Measurements from ENCODE around the gene SPEG. TPM values are rescaled to one million over a fixed set of nuclear protein-coding genes. Genes with fewer than 3 reads are reported as not detected.
A peak's percentile ranks its signal among the peaks of the same experiment; 100 is the strongest.

SPEG gene
- total RNA-seq, 2 donors from 2014 or later: 30.7 to 53.4 TPM

DNA sequence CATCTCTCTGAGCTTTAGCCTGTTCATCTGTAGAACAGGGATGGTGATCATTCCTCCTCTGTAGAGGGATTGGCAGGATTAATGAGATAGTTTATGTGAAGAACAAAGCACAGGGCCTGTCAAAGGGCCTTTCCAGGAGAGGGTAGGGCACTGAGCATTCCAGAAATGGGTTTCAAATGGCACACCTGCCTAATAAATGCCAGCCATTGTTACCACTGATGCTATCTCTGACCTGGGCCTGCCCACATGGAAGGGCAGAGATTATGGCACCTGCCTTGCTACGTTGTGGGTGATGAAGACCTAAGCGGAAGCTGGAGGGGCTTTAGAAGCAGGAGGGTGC, 33.1 kb downstream of the SPEG start:
- no peaks in the 10 kb centered on the region for H3K36me3 ChIP-seq
- H3K9me3 ChIP-seq: no peaks in the 10 kb centered on the region
- no peaks in the 10 kb centered on the region for H3K27me3 ChIP-seq (replicated peaks; ENCODE audit: insufficient read depth)
- peak; percentile 55 for DNase-seq (ENCODE audit: low spot score)
- H3K27ac ChIP-seq: no peak overlapping the region
- WGBS: 46% methylated on average over 2 of the region's 2 CpGs
- no peaks in the 10 kb centered on the region for H3K4me1 ChIP-seq (replicated peaks)
- TF ChIP-seq POLR2A (IDR thresholded peaks at IDR 0.05) (no peak), POLR2AphosphoS5 (IDR thresholded peaks at IDR 0.05) (peak; percentile 70)
- no peak overlapping the region for H3K4me3 ChIP-seq
- intact Hi-C loops (cut with DNase I): no loop called here

DNA sequence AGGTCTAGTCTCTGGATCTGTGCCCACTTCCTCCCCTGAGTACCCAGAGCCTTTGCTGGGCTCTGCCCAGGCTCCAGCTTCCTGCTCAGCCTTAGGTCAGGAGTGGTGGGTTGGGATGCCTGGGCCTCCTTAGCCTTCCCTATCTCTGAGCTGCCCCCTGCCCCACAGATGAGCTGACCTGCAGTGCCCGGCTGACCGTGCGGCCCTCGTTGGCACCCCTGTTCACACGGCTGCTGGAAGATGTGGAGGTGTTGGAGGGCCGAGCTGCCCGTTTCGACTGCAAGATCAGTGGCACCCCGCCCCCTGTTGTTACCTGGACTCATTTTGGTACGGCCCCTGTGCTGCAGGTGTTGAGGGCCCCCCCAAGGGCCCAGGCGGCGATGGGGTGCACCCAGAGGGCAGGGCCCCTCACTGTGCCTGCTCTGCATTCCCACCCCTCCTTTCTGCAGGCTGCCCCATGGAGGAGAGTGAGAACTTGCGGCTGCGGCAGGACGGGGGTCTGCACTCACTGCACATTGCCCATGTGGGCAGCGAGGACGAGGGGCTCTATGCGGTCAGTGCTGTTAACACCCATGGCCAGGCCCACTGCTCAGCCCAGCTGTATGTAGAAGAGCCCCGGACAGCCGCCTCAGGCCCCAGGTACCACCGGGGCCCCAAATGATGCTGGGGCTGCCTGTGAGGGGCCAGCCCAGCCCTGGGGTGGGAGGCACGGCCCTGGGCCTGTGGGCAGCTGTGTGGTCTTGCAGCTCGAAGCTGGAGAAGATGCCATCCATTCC, 34.0 kb downstream of the SPEG start:
- 91% methylated on average over 22 of the region's 23 CpGs for whole genome bisulfite sequencing
- Histone ChIP-seq H3K9me3 (no peaks in the 10 kb centered on the region), H3K4me3 (no peak overlapping the region), H3K27ac (no peak overlapping the region), H3K36me3 (no peaks in the 10 kb centered on the region), H3K27me3 (replicated peaks; ENCODE audit: insufficient read depth) (no peaks in the 10 kb centered on the region), H3K4me1 (replicated peaks) (no peaks in the 10 kb centered on the region)
- DNase-seq (ENCODE audit: low spot score): no peak
- TF ChIP-seq POLR2A (IDR thresholded peaks at IDR 0.05) (no peak), POLR2AphosphoS5 (IDR thresholded peaks at IDR 0.05) (no peak)
- TF ChIP-seq, protein P1, sequence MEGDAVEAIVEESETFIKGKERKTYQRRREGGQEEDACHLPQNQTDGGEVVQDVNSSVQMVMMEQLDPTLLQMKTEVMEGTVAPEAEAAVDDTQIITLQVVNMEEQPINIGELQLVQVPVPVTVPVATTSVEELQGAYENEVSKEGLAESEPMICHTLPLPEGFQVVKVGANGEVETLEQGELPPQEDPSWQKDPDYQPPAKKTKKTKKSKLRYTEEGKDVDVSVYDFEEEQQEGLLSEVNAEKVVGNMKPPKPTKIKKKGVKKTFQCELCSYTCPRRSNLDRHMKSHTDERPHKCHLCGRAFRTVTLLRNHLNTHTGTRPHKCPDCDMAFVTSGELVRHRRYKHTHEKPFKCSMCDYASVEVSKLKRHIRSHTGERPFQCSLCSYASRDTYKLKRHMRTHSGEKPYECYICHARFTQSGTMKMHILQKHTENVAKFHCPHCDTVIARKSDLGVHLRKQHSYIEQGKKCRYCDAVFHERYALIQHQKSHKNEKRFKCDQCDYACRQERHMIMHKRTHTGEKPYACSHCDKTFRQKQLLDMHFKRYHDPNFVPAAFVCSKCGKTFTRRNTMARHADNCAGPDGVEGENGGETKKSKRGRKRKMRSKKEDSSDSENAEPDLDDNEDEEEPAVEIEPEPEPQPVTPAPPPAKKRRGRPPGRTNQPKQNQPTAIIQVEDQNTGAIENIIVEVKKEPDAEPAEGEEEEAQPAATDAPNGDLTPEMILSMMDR (IDR thresholded peaks at IDR 0.05): no peak
- intact Hi-C loops (cut with DNase I): no loop called here

DNA sequence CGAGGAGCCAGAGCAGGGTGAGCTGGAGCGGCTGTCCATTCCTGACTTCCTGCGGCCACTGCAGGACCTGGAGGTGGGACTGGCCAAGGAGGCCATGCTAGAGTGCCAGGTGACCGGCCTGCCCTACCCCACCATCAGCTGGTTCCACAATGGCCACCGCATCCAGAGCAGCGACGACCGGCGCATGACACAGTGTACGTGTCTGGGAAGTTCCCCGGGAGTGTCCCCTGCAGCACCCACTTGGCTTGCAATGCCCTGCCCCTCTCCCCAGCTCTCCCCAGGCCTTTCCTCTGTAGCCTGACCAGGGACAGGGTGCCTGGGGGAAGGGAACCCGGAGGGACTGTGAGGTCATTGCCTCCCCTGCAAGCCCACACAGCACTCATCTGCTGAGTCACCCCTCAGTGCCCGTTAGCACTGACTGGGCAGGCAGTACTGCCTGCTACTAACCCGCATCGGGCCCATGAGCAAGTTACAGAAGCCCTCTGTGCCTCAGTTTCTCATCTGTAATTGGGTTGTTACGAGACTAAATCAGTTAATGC, 34.6 kb downstream of the SPEG start:
- Histone ChIP-seq H3K4me1 (replicated peaks) (no peaks in the 10 kb centered on the region), H3K4me3 (no peak overlapping the region), H3K27me3 (replicated peaks; ENCODE audit: insufficient read depth) (no peaks in the 10 kb centered on the region), H3K9me3 (no peaks in the 10 kb centered on the region), H3K36me3 (no peaks in the 10 kb centered on the region), H3K27ac (no peak overlapping the region)
- DNase-seq (ENCODE audit: low spot score): no peak
- intact Hi-C loops (cut with DNase I): no loop called here
- WGBS: 90% methylated on average over 13 of the region's 16 CpGs
- TF ChIP-seq, protein P1 (IDR thresholded peaks at IDR 0.05): no peak
- TF ChIP-seq POLR2AphosphoS5 (IDR thresholded peaks at IDR 0.05) (no peak), POLR2A (IDR thresholded peaks at IDR 0.05) (no peak)

DNA sequence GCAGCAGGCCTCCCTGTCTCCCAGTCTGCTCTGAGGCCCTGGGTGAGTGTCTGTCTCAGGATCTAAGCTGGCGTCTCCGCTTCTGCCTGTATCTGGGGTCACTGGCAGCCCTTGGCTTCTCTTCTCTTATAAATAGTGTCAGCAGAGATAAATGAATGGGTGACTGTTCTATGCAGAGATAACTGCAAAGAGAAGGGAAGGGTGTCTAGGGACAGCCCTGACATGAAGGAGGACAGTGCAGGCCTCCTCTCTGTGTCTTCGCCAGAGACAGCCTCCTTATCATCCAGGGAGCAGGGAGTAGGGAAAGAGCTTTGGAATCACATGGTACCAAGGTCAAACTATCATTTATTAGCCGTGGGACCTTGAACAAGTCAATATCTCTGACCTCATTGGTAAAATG, 35.8 kb downstream of the SPEG start:
- Histone ChIP-seq H3K27me3 (replicated peaks; ENCODE audit: insufficient read depth) (no peaks in the 10 kb centered on the region), H3K4me3 (no peak overlapping the region), H3K27ac (no peak overlapping the region), H3K36me3 (no peaks in the 10 kb centered on the region), H3K9me3 (no peaks in the 10 kb centered on the region), H3K4me1 (replicated peaks) (no peaks in the 10 kb centered on the region)
- DNase-seq (ENCODE audit: low spot score): no peak
- TF ChIP-seq POLR2A (IDR thresholded peaks at IDR 0.05): no peak
- TF ChIP-seq, protein P1 (IDR thresholded peaks at IDR 0.05): no peak
- no peak for TF ChIP-seq POLR2AphosphoS5 (IDR thresholded peaks at IDR 0.05)
- intact Hi-C loops (cut with DNase I): no loop called here
- 84% methylated on average over 4 of the region's 4 CpGs for WGBS

DNA sequence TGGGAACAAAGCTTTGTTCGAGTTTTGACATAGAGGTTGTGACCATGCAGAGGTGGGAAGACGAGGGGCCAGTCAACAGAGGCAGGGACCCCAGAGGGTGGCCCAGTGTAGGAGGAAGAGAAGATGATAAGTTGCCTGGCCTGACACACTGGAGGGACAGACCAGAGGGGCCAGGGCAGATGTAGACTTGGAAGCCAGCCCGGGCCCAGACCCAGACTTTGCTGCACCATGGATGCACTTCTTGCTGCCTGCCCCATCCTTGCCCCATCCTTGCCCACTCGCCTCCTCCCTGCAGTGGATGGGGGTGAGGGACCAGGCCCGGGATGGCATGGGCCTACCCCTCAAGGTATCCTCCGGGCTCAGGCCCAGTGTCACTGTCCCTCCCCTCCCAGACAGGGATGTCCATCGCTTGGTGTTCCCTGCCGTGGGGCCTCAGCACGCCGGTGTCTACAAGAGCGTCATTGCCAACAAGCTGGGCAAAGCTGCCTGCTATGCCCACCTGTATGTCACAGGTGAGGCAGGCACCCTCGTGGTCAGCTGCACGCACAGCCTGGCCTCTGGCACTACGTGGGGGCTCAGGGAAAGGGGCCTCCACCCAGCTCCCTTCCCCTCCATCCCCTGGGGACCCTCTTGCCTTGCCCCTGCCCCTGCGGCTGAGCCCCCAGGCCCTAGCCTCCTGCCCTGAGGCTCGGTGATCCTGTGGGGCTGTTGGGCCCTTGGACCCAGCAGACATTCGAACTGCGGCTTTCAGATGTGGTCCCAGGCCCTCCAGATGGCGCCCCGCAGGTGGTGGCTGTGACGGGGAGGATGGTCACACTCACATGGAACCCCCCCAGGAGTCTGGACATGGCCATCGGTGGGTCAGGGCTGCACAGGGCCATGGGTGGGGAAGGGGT, 37.1 kb downstream of the SPEG start:
- no peak for DNase-seq (ENCODE audit: low spot score)
- Histone ChIP-seq H3K4me1 (replicated peaks) (no peaks in the 10 kb centered on the region), H3K36me3 (no peaks in the 10 kb centered on the region), H3K9me3 (no peaks in the 10 kb centered on the region), H3K27ac (no peak overlapping the region), H3K4me3 (no peak overlapping the region), H3K27me3 (replicated peaks; ENCODE audit: insufficient read depth) (no peaks in the 10 kb centered on the region)
- 88% methylated on average over 21 of the region's 22 CpGs for WGBS
- TF ChIP-seq POLR2AphosphoS5 (IDR thresholded peaks at IDR 0.05) (no peak), POLR2A (IDR thresholded peaks at IDR 0.05) (no peak)
- TF ChIP-seq, protein P1 (IDR thresholded peaks at IDR 0.05): no peak
- intact Hi-C loops (cut with DNase I): no loop called here

Data from prostate gland (tissue), 2 donors.